Suprapubic skin (tissue), 3 donors: ENCODE measurements around the gene ASTN2.

Source experiments
- CTCF ChIP-seq, 2 donors: fragments of 200-600 bp in 1 of 2; fragments of 450-650 bp in 1 of 2; sonication (generic) in 1 of 2; IDR thresholded peaks; one replicate each; pipeline ENCODE4 v1.5.1; 2016 to 2019; ENCODE audit warnings: antibody characterized with exemption in 2 of 2, mild to moderate bottlenecking in 1 of 2, moderate library complexity in 1 of 2
- EP300 ChIP-seq: sonication (generic); formaldehyde crosslinking; IDR thresholded peaks from one replicate; pipeline ENCODE4 v1.6.1; 2017; ENCODE audit warnings: antibody characterized with exemption
- POLR2A ChIP-seq, 2 donors: fragments of 450-650 bp; IDR thresholded peaks; one replicate each; pipeline ENCODE4 v1.6.1; 2017; ENCODE audit warnings: antibody characterized with exemption in 2 of 2, mild to moderate bottlenecking in 2 of 2, moderate library complexity in 2 of 2

GRCh38 chr9:117359910-117360309, 54.9 kb downstream of the ASTN2 start:
- TF ChIP-seq CTCF (IDR thresholded peaks at IDR 0.05) (no peak), POLR2A (IDR thresholded peaks at IDR 0.05) (no peak), EP300 (no peak)
